Effector memory CD8-positive, alpha-beta T cell (primary cell): Measurements from ENCODE around the gene CCNE1.

Experiments used
- ATAC-seq: fragments of 150-1000 bp; cut with Tn5 transposase; replicated peaks from 2 replicates; pipeline ENCODE4 v1.10.0; 2021; ENCODE audit warnings: mild to moderate bottlenecking, moderate library complexity
- DNase-seq, 3 experiments: peaks; one replicate each; pipeline ENCODE4 v3.0.0; 2021
- H3K27ac Mint-ChIP-seq, 2 donors: one replicate each; pipeline ENCODE4 v1.8.0; 2022; ENCODE audit warnings: mild to moderate bottlenecking in 2 of 2, mixed read lengths in 2 of 2, moderate library complexity in 2 of 2
- H3K27me3 Mint-ChIP-seq, 2 donors: one replicate each; pipeline ENCODE4 v1.8.0; 2022; ENCODE audit warnings: mixed read lengths in 2 of 2
- H3K36me3 Mint-ChIP-seq: one replicate; pipeline ENCODE4 v1.8.0; 2022; ENCODE audit warnings: mild to moderate bottlenecking, moderate library complexity, mixed read lengths; ENCODE audit not compliant: insufficient read depth
- H3K4me1 Mint-ChIP-seq, 2 donors: one replicate each; pipeline ENCODE4 v1.8.0; 2022; ENCODE audit warnings: low read depth in 2 of 2, mixed read lengths in 2 of 2
- H3K4me3 Mint-ChIP-seq, 2 donors: one replicate each; pipeline ENCODE4 v1.8.0; 2022; ENCODE audit warnings: mild to moderate bottlenecking in 2 of 2, mixed read lengths in 2 of 2, moderate library complexity in 2 of 2
- H3K9me3 Mint-ChIP-seq, 2 donors: one replicate each; pipeline ENCODE4 v1.8.0; 2022; ENCODE audit warnings: mixed read lengths in 2 of 2

Gene CCNE1

GRCh38 chr19:29873024-29873800 lies 61.4 kb downstream of the CCNE1 start:
- Mint-ChIP-seq H3K36me3 (no peaks in the 10 kb centered on the region), H3K4me3 (peak overlapping the region; percentile 58 to 68), H3K9me3 (no peaks in the 10 kb centered on the region), H3K27ac (no peak overlapping the region), H3K4me1 (peaks cover 7 to 8% of the 10 kb centered on the region in 2 donors), H3K27me3 (peaks cover 36 to 39% of the 10 kb centered on the region in 2 donors)
- peak; percentile 60 to 64 (median 61) for DNase-seq
- ATAC-seq: peak; percentile 85
